ENCODE data around the gene GNG4. TPM values are rescaled to one million over a fixed set of nuclear protein-coding genes. Genes with fewer than 3 reads are reported as not detected.

Gene GNG4
- total and polyA plus RNA-seq, 5 donors from 2014 or later: not detected

- Mint-ChIP-seq H3K4me1 (no peaks in the 10 kb centered on the region), H3K36me3 (no peaks in the 10 kb centered on the region), H3K4me3 (no peak overlapping the region), H3K9me3 (no peaks in the 10 kb centered on the region), H3K27me3 (peaks cover 23% of the 10 kb centered on the region), H3K27ac (peak overlapping the region in 1 of 3 donors; percentile 53)
- Histone ChIP-seq H3K4me1 (ENCODE audit: control insufficient read depth, insufficient read depth, low read length, poor library complexity, severe bottlenecking) (no peaks in the 10 kb centered on the region), H3K9me3 (ENCODE audit: control insufficient read depth in 2 of 2, low read length in 2 of 2) (no peaks in the 10 kb centered on the region), H3K36me3 (ENCODE audit: control insufficient read depth, insufficient read depth, low read length) (no peaks in the 10 kb centered on the region), H3K4me3 (ENCODE audit: low read depth, low read length) (no peak overlapping the region), H3K27ac (ENCODE audit: insufficient read depth, low read length, poor library complexity, severe bottlenecking) (no peak overlapping the region), H3K27me3 (ENCODE audit: control insufficient read depth, insufficient read depth, low read length) (peaks cover 4% of the 10 kb centered on the region)
- no peak for DNase-seq
- peak in 1 of 2 donors; percentile 8 for ATAC-seq (ENCODE audit: low read depth in 2 of 2)
These were observed 137.9 kb downstream of the GNG4 start for GRCh38 chr1:235511470-235512240.

GRCh38 chr1:235510823-235511222 is 138.8 kb downstream of the GNG4 start:
- DNase-seq (no peak), ATAC-seq (ENCODE audit: low read depth in 2 of 2) (no peak)
- H3K27me3 ChIP-seq (ENCODE audit: control insufficient read depth, insufficient read depth, low read length): peaks cover 4% of the 10 kb centered on the region
- H3K4me1 ChIP-seq (ENCODE audit: control insufficient read depth, insufficient read depth, low read length, poor library complexity, severe bottlenecking): no peaks in the 10 kb centered on the region
- no peak overlapping the region for H3K27ac Mint-ChIP-seq
- no peaks in the 10 kb centered on the region for H3K9me3 Mint-ChIP-seq
- H3K36me3 ChIP-seq (ENCODE audit: control insufficient read depth, insufficient read depth, low read length): no peaks in the 10 kb centered on the region
- no peaks in the 10 kb centered on the region for H3K36me3 Mint-ChIP-seq
- peaks cover 0 to 5% (median 5%) of the 10 kb centered on the region in 4 donors for H3K4me1 Mint-ChIP-seq
- peaks cover 23% of the 10 kb centered on the region for H3K27me3 Mint-ChIP-seq
- H3K9me3 ChIP-seq (ENCODE audit: control insufficient read depth in 2 of 2, low read length in 2 of 2): no peaks in the 10 kb centered on the region
- H3K4me3 ChIP-seq (ENCODE audit: low read depth, low read length): no peak overlapping the region
- no peak overlapping the region for H3K27ac ChIP-seq (ENCODE audit: insufficient read depth, low read length, poor library complexity, severe bottlenecking)
- H3K4me3 Mint-ChIP-seq: no peak overlapping the region

- Mint-ChIP-seq H3K4me3 (peak overlapping the region in 1 of 4 donors; percentile 66), H3K27me3 (peaks cover 11% of the 10 kb centered on the region), H3K9me3 (no peaks in the 10 kb centered on the region), H3K27ac (no peak overlapping the region), H3K36me3 (no peaks in the 10 kb centered on the region), H3K4me1 (peaks cover 11 to 22% (median 16%) of the 10 kb centered on the region in 4 donors)
- peaks cover 11% of the 10 kb centered on the region for H3K4me1 ChIP-seq (ENCODE audit: control insufficient read depth, insufficient read depth, low read length, poor library complexity, severe bottlenecking)
- H3K27ac ChIP-seq (ENCODE audit: insufficient read depth, low read length, poor library complexity, severe bottlenecking): no peak overlapping the region
- peaks cover 4% of the 10 kb centered on the region for H3K27me3 ChIP-seq (ENCODE audit: control insufficient read depth, insufficient read depth, low read length)
- H3K9me3 ChIP-seq (ENCODE audit: control insufficient read depth in 2 of 2, low read length in 2 of 2): no peaks in the 10 kb centered on the region
- DNase-seq: no peak
- no peaks in the 10 kb centered on the region for H3K36me3 ChIP-seq (ENCODE audit: control insufficient read depth, insufficient read depth, low read length)
- H3K4me3 ChIP-seq (ENCODE audit: low read depth, low read length): no peak overlapping the region
- ATAC-seq (ENCODE audit: low read depth in 2 of 2): no peak
These were observed 142.0 kb downstream of the GNG4 start for GRCh38 chr1:235507623-235508022.

GRCh38 chr1:235504494-235505222 is 144.9 kb downstream of the GNG4 start:
- ATAC-seq (ENCODE audit: low read depth in 2 of 2): peak; percentile 83 to 88
- Mint-ChIP-seq H3K27me3 (no peaks in the 10 kb centered on the region), H3K36me3 (no peaks in the 10 kb centered on the region), H3K4me1 (peaks cover 15 to 25% (median 16%) of the 10 kb centered on the region in 4 donors), H3K4me3 (peak overlapping the region; percentile 91 to 96 (median 94)), H3K27ac (peak overlapping the region; percentile 97 to 98 (median 98)), H3K9me3 (no peaks in the 10 kb centered on the region)
- DNase-seq: peak; percentile 96 to 100 (median 97)
- H3K36me3 ChIP-seq (ENCODE audit: control insufficient read depth, insufficient read depth, low read length): no peaks in the 10 kb centered on the region
- peak overlapping the region; percentile 94 for H3K27ac ChIP-seq (ENCODE audit: insufficient read depth, low read length, poor library complexity, severe bottlenecking)
- peaks cover 14% of the 10 kb centered on the region for H3K4me1 ChIP-seq (ENCODE audit: control insufficient read depth, insufficient read depth, low read length, poor library complexity, severe bottlenecking)
- peaks cover 4% of the 10 kb centered on the region for H3K27me3 ChIP-seq (ENCODE audit: control insufficient read depth, insufficient read depth, low read length)
- peak overlapping the region; percentile 84 for H3K4me3 ChIP-seq (ENCODE audit: low read depth, low read length)
- no peaks in the 10 kb centered on the region for H3K9me3 ChIP-seq (ENCODE audit: control insufficient read depth in 2 of 2, low read length in 2 of 2)

- ATAC-seq (ENCODE audit: low read depth in 2 of 2): peak; percentile 45 to 46
- H3K4me3 Mint-ChIP-seq: peak within 1 kb of the TSS; percentile 91 to 96 (median 96)
- H3K27me3 Mint-ChIP-seq: no peaks in the 10 kb centered on the region
- DNase-seq: no peak
- Histone ChIP-seq H3K4me1 (ENCODE audit: control insufficient read depth, insufficient read depth, low read length, poor library complexity, severe bottlenecking) (peaks cover 14% of the 10 kb centered on the region), H3K36me3 (ENCODE audit: control insufficient read depth, insufficient read depth, low read length) (no peaks in the 10 kb centered on the region), H3K9me3 (ENCODE audit: control insufficient read depth in 2 of 2, low read length in 2 of 2) (no peaks in the 10 kb centered on the region), H3K4me3 (ENCODE audit: low read depth, low read length) (peak within 1 kb of the TSS; percentile 84), H3K27ac (ENCODE audit: insufficient read depth, low read length, poor library complexity, severe bottlenecking) (peak within 1 kb of the TSS; percentile 94), H3K27me3 (ENCODE audit: control insufficient read depth, insufficient read depth, low read length) (no peaks in the 10 kb centered on the region)
- peak within 1 kb of the TSS; percentile 97 to 98 (median 98) for H3K27ac Mint-ChIP-seq
- H3K9me3 Mint-ChIP-seq: no peaks in the 10 kb centered on the region
- peaks cover 15 to 25% (median 19%) of the 10 kb centered on the region in 4 donors for H3K4me1 Mint-ChIP-seq
- H3K36me3 Mint-ChIP-seq: no peaks in the 10 kb centered on the region
These were observed 145.5 kb downstream of the GNG4 start, which contains the start of gene B3GALNT2 for GRCh38 chr1:235504122-235504493. TSS of gene B3GALNT2 (minus strand) at chr1:235504452. CDS start at chr1:235504252, 200 bp downstream.

GRCh38 chr1:235503403-235504121 is 146.0 kb downstream of the GNG4 start:
- H3K36me3 Mint-ChIP-seq: no peaks in the 10 kb centered on the region
- DNase-seq (peak in 2 of 3 donors; percentile 18 to 47), ATAC-seq (ENCODE audit: low read depth in 2 of 2) (no peak)
- Histone ChIP-seq H3K36me3 (ENCODE audit: control insufficient read depth, insufficient read depth, low read length) (no peaks in the 10 kb centered on the region), H3K27ac (ENCODE audit: insufficient read depth, low read length, poor library complexity, severe bottlenecking) (peak overlapping the region; percentile 94), H3K4me3 (ENCODE audit: low read depth, low read length) (peak overlapping the region; percentile 74), H3K27me3 (ENCODE audit: control insufficient read depth, insufficient read depth, low read length) (no peaks in the 10 kb centered on the region), H3K4me1 (ENCODE audit: control insufficient read depth, insufficient read depth, low read length, poor library complexity, severe bottlenecking) (peaks cover 14% of the 10 kb centered on the region), H3K9me3 (ENCODE audit: control insufficient read depth in 2 of 2, low read length in 2 of 2) (no peaks in the 10 kb centered on the region)
- peak overlapping the region; percentile 69 to 92 (median 82) for H3K27ac Mint-ChIP-seq
- peaks cover 15 to 25% (median 19%) of the 10 kb centered on the region in 4 donors for H3K4me1 Mint-ChIP-seq
- H3K27me3 Mint-ChIP-seq: no peaks in the 10 kb centered on the region
- peak overlapping the region; percentile 91 to 96 (median 94) for H3K4me3 Mint-ChIP-seq
- H3K9me3 Mint-ChIP-seq: no peaks in the 10 kb centered on the region

GRCh38 chr1:235502601-235503402 is 146.8 kb downstream of the GNG4 start:
- peaks cover 14% of the 10 kb centered on the region for H3K4me1 ChIP-seq (ENCODE audit: control insufficient read depth, insufficient read depth, low read length, poor library complexity, severe bottlenecking)
- DNase-seq: no peak
- H3K36me3 ChIP-seq (ENCODE audit: control insufficient read depth, insufficient read depth, low read length): no peaks in the 10 kb centered on the region
- no peaks in the 10 kb centered on the region for H3K27me3 Mint-ChIP-seq
- H3K27me3 ChIP-seq (ENCODE audit: control insufficient read depth, insufficient read depth, low read length): no peaks in the 10 kb centered on the region
- peaks cover 17 to 25% (median 19%) of the 10 kb centered on the region in 4 donors for H3K4me1 Mint-ChIP-seq
- no peak overlapping the region for H3K27ac ChIP-seq (ENCODE audit: insufficient read depth, low read length, poor library complexity, severe bottlenecking)
- H3K36me3 Mint-ChIP-seq: no peaks in the 10 kb centered on the region
- no peak for ATAC-seq (ENCODE audit: low read depth in 2 of 2)
- H3K9me3 ChIP-seq (ENCODE audit: control insufficient read depth in 2 of 2, low read length in 2 of 2): no peaks in the 10 kb centered on the region
- no peaks in the 10 kb centered on the region for H3K9me3 Mint-ChIP-seq
- peak overlapping the region; percentile 91 to 96 (median 94) for H3K4me3 Mint-ChIP-seq
- H3K27ac Mint-ChIP-seq: peak overlapping the region in 2 of 3 donors; percentile 69 to 82
- peak overlapping the region; percentile 74 for H3K4me3 ChIP-seq (ENCODE audit: low read depth, low read length)

Measured in CD4-positive, CD25-positive, alpha-beta regulatory T cell (primary cell).